ENCODE data around the gene TMEM165. TPM values are rescaled to one million over a fixed set of nuclear protein-coding genes. Genes with fewer than 3 reads are reported as not detected.

TMEM165 gene
- total RNA-seq, 2 experiments from 2014 or later = 77.2 to 82.2 TPM

DNA sequence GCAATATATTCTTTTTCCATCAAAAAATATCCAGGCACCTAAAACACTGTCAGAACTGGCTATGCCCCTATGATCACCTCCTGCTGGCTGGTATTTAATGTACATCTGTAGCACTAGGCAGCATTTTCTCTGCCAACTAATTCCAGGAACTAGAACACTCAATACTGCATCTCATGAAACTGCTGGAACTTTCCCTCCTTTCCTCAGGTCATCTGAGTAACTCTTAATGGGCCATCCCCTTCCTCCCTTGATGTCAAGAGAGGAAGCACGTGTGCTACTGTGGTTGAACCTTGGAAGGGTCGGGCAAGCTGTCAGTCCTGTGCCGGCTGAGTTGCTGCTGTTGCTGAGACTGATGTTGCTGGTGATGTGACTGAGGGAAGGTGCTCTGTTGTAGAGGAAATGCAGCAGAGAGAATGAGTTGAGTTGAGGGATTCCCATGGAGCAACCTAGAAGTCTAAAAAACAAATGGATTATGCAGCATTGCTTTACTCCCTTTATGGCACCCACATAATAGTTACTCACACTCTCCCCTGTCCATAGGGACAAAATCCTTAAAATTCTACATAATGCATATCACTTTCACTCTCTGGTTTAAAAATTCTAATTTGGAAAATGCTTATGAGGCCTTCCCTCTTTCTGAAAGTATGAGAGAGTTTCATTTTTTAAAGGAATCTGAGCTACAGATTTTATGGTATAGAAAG, 39.5 kb downstream of the TMEM165 start:
- DNase-seq (peak; percentile 58), ATAC-seq (peak; percentile 87)
- Mint-ChIP-seq H3K4me3 (no peak overlapping the region), H3K27ac (no peak overlapping the region), H3K36me3 (peaks cover 35% of the 10 kb centered on the region), H3K4me1 (peaks cover 19% of the 10 kb centered on the region), H3K9me3 (ENCODE audit: low read depth) (no peaks in the 10 kb centered on the region), H3K27me3 (no peaks in the 10 kb centered on the region)
- CTCF ChIA-PET = interaction anchor here (3.2 kb wide), 1 partner anchor 11 kb away, joined by 15 read pairs; no protein-coding TSS in a partner anchor

DNA sequence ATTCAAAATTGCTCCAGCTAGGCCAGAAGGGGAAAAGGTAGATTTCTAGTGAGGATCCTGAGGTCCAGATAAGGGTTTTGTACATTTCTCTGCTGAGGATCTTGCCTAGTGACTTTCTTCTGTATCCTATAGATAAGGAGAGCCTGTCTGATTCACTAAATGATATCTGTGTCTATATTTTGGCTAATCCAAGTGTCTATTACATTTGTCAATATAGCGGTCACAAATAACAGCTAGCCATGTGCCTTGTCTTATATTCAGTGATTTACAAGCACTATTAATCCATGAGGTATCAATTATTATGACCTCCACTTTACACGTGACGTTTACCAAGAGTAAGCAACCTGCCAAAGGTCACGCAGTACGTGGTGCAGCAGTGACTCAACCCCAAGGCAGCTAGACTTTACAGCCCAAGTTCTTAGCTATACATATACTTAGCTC, 41.6 kb downstream of the TMEM165 start:
- H3K4me1 Mint-ChIP-seq = peaks cover 18% of the 10 kb centered on the region
- ATAC-seq = no peak
- no peak overlapping the region for H3K27ac Mint-ChIP-seq

DNA sequence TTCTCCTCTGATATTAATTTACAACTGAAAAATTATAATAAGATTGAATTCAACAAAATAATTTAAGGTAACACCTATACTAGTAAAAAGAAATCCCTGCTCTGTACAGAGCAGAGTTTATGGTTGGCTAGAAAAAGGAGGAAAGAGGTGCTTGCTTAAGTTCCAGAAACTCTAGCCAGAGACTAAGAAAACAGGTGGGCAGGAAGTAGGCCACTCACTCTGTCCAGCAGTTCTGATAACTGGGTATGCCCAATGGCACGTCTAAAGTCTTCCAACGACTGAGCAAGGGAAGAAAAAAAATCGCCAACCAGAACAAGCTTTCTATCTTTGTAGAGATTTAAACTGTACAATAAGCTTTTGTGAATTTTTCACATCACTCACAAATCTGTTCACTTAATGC, 42.1 kb downstream of the TMEM165 start:
- Mint-ChIP-seq H3K4me1 (peaks cover 20% of the 10 kb centered on the region), H3K9me3 (ENCODE audit: low read depth) (no peaks in the 10 kb centered on the region), H3K27ac (no peak overlapping the region), H3K27me3 (no peaks in the 10 kb centered on the region), H3K36me3 (peaks cover 37% of the 10 kb centered on the region), H3K4me3 (no peak overlapping the region)
- DNase-seq (no peak), ATAC-seq (no peak)
- CTCF ChIA-PET = interaction anchor here (3.2 kb wide), 1 partner anchor 9 kb away, joined by 15 read pairs; no protein-coding TSS in a partner anchor

More for the DNA sequence above, 41.6 kb downstream of the TMEM165 start:
- H3K27me3 Mint-ChIP-seq = no peaks in the 10 kb centered on the region
- peaks cover 34% of the 10 kb centered on the region for H3K36me3 Mint-ChIP-seq
- no peak for DNase-seq
- no peak overlapping the region for H3K4me3 Mint-ChIP-seq
- no peaks in the 10 kb centered on the region for H3K9me3 Mint-ChIP-seq (ENCODE audit: low read depth)
- CTCF ChIA-PET = interaction anchor here (3.2 kb wide), 1 partner anchor 9 kb away, joined by 15 read pairs; no protein-coding TSS in a partner anchor

DNA sequence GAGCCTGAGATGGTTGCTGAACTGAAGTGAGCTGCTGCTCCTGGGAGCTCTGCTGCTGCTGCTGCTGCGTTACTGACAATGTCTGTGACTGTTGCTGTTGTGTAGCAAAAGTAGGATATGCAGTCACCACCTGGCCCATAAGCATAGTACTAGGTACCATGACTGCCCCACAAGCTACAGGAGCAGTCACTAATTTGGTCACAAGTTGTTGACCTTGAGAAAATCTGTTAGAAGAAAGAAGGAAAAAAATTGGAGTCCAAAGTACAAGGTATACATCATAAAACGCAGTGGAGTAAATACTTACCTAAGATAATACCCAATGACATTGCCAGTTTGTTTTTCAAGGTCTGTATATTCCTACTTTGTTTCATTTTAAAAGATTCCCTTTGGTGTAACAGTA, 42.6 kb downstream of the TMEM165 start:
- Mint-ChIP-seq H3K4me1 (peaks cover 20% of the 10 kb centered on the region), H3K27ac (no peak overlapping the region), H3K27me3 (no peaks in the 10 kb centered on the region), H3K4me3 (no peak overlapping the region), H3K9me3 (ENCODE audit: low read depth) (no peaks in the 10 kb centered on the region), H3K36me3 (peaks cover 37% of the 10 kb centered on the region)
- ATAC-seq = no peak
- CTCF ChIA-PET = no interaction called here
- no peak for DNase-seq

DNA sequence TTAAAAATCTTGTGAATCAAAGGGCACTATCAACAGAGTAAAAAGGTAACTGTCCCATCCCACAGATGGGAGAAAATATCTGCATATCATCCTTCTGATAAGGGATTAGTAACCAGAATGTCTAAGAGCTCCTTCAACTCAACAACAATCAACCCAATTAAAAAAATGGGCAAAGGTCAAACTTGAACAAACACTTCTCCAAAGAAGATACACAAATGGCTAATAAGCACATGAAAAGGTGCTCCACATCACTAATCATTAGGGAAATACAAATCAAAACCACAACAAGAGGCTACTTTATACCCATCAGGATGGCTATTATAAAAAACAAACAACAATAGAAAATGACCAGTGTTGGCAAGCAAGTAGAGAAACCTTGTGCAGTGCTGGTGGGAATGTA, 43.3 kb downstream of the TMEM165 start:
- no peak overlapping the region for H3K27ac Mint-ChIP-seq
- ATAC-seq (no peak), DNase-seq (no peak)
- no peaks in the 10 kb centered on the region for H3K9me3 Mint-ChIP-seq (ENCODE audit: low read depth)
- H3K4me1 Mint-ChIP-seq = peaks cover 19% of the 10 kb centered on the region
- no peak overlapping the region for H3K4me3 Mint-ChIP-seq
- CTCF ChIA-PET = no interaction called here
- no peaks in the 10 kb centered on the region for H3K27me3 Mint-ChIP-seq
- peaks cover 37% of the 10 kb centered on the region for H3K36me3 Mint-ChIP-seq

DNA sequence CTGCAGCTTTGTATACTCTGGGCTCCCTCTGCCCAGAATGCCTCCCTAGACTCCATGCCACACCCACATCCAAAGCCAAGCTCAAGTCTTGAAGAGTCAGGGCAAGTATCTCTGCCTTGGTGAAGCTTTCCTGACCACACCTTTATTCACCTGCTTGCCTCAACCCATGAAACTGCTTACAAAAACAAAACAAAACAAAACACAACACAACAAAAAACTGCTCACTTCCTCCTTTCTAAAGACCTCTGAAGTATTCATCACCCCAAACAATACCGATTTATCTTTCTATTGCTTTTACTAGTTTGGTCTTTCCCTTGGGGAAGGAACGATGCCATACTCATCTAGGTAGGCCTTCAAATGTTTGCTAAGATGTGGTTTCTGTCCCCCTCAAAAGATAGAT, 45.0 kb downstream of the TMEM165 start:
- H3K27ac Mint-ChIP-seq = no peak overlapping the region
- no peaks in the 10 kb centered on the region for H3K27me3 Mint-ChIP-seq
- H3K9me3 Mint-ChIP-seq (ENCODE audit: low read depth) = no peaks in the 10 kb centered on the region
- H3K4me1 Mint-ChIP-seq = peaks cover 4% of the 10 kb centered on the region
- CTCF ChIA-PET = no interaction called here
- no peak for ATAC-seq
- H3K4me3 Mint-ChIP-seq = no peak overlapping the region
- DNase-seq = no peak
- peaks cover 29% of the 10 kb centered on the region for H3K36me3 Mint-ChIP-seq

DNA sequence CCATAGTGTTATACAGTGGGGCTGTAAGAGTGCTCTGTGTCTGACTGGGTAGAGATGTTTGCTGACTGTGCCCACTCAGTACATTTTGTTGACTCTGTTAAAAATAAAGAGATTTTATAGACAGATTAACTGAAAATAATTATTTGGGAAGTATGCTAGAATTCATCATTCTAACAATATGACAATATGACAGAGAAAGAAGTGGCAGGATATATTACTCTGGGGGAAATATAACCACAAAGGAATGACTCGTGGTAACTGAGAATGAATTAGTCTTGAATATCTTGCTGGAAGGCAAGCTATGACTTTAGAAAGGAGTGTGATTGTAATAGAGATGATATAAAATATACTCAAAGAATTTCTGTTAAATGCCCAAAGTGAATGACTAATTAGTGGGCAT, 46.8 kb downstream of the TMEM165 start:
- CTCF ChIA-PET = no interaction called here
- Mint-ChIP-seq H3K27me3 (no peaks in the 10 kb centered on the region), H3K4me3 (no peak overlapping the region), H3K9me3 (ENCODE audit: low read depth) (no peaks in the 10 kb centered on the region), H3K27ac (no peak overlapping the region), H3K36me3 (peaks cover 25% of the 10 kb centered on the region), H3K4me1 (peaks cover 6% of the 10 kb centered on the region)
- ATAC-seq (no peak), DNase-seq (no peak)

DNA sequence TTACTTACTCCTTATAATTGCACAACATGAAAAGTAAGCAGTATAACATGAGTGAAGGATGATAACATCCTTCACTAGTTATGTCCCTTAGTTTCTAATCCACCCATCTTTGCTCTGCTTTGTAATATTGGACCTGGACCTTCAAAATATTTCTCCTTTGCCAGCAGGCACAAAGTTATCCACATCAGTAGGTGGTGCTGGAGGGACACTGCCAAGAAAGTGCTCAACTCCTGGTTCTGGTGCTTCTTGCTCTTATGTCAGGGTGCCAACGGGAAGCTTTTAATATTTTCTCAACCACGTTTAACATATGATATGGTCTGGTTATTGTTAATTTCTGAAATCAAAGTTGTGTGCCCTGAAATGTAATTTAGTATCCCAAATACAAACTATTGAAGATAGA, 49.1 kb downstream of the TMEM165 start:
- Mint-ChIP-seq H3K27ac (no peak overlapping the region), H3K4me3 (no peak overlapping the region), H3K4me1 (peaks cover 10% of the 10 kb centered on the region), H3K27me3 (no peaks in the 10 kb centered on the region), H3K36me3 (peaks cover 25% of the 10 kb centered on the region), H3K9me3 (ENCODE audit: low read depth) (no peaks in the 10 kb centered on the region)
- ATAC-seq (no peak), DNase-seq (no peak)
- CTCF ChIA-PET = interaction anchor here (1.0 to 3.4 kb wide), 4 partner anchors 8 to 108 kb away, joined by 3 to 15 read pairs (median 6); partner anchors contain the start of gene SRD5A3

DNA sequence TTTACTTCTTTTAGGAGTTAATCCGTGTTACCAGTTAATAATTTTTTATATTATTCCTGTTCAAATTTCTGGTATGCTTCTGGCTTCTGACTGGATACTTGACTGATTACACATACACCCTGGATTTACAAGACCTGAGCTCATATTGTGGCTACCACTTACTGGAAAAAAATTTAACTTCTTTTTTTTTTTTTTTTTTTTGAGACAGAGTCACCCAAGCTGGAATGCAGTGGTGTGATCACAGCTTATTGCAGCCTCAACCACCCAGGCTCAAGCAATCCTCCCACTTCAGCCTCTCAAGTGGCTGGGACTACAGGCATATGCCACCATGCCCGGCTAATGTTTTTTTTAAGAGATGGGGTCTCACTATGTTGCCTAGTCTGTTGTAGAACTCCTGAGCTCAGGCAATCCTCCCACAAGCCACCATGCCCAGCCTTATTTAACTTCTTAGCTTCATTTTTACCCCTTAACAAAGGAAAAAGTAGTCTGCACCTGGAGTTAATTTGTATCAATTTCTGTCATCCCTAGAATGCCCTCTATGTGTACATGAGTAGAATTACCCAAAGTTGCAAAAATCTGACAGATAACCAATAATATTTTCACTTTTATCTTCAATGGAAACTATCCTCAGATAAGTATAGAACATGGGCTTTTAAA, 50.3 kb downstream of the TMEM165 start:
- peaks cover 24% of the 10 kb centered on the region for H3K36me3 Mint-ChIP-seq
- CTCF ChIA-PET = interaction anchor here (1.5 to 3.4 kb wide), 3 partner anchors 10 to 103 kb away, joined by 5 to 15 read pairs (median 6); partner anchors contain the start of gene SRD5A3
- H3K4me3 Mint-ChIP-seq = no peak overlapping the region
- no peak for ATAC-seq
- no peaks in the 10 kb centered on the region for H3K9me3 Mint-ChIP-seq (ENCODE audit: low read depth)
- DNase-seq = no peak
- peaks cover 8% of the 10 kb centered on the region for H3K4me1 Mint-ChIP-seq
- H3K27ac Mint-ChIP-seq = no peak overlapping the region
- no peaks in the 10 kb centered on the region for H3K27me3 Mint-ChIP-seq

DNA sequence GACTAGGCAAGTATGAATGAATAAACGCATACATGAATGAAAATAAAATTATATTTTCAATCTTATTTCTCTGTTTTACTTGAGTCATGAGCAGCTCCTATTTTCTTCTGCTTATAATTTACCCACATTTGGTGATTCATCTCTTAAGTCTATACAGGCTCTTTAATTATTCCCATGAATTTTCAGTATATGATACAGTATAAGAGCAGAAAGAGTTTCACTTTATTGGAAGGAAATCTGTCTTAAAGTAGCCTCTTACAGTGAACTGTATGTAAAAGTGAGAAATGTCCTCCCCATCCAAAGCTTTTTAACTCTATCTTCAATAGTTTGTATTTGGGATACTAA, 50.8 kb downstream of the TMEM165 start:
- no peak for DNase-seq
- CTCF ChIA-PET = interaction anchor here (1.1 to 3.4 kb wide), 2 partner anchors 10 to 28 kb away, joined by 3 to 15 read pairs; no protein-coding TSS in a partner anchor
- ATAC-seq = no peak
- Mint-ChIP-seq H3K27me3 (no peaks in the 10 kb centered on the region), H3K4me3 (no peak overlapping the region), H3K9me3 (ENCODE audit: low read depth) (no peaks in the 10 kb centered on the region), H3K27ac (no peak overlapping the region), H3K36me3 (peaks cover 25% of the 10 kb centered on the region), H3K4me1 (peaks cover 8% of the 10 kb centered on the region)

DNA sequence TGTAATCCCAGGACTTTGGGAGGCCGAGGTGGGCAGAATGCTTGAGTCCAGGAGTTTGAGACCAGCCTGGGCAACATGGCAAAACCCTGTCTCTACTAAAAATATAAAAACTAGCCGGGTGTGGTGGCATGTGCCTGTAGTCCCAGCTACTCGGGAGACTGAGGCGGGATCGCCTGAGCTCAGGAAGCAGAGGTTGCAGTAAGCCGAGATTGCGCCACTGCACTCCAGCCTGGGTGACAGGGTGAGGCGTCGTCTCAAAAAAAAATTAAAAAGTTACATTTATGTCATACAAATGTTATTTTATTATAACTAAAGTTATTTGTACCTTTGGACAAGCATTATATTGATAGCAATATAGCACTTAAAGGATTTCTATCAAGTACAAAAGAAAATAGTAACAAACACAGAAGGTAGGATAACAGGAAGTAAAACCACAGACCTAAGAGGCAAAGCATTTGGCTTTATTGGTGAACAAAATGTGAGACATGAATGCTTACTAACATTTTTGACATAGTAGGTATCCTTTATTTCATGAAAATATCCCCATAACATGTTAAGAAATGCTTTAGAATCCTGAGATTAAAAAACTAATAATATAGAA, 51.5 kb downstream of the TMEM165 start:
- Mint-ChIP-seq H3K4me1 (peaks cover 8% of the 10 kb centered on the region), H3K27ac (no peak overlapping the region), H3K36me3 (peaks cover 26% of the 10 kb centered on the region), H3K9me3 (ENCODE audit: low read depth) (no peaks in the 10 kb centered on the region), H3K27me3 (no peaks in the 10 kb centered on the region), H3K4me3 (no peak overlapping the region)
- CTCF ChIA-PET = interaction anchor here (1.1 to 3.4 kb wide), 2 partner anchors 11 to 29 kb away, joined by 3 to 15 read pairs; no protein-coding TSS in a partner anchor
- DNase-seq (no peak), ATAC-seq (no peak)

DNA sequence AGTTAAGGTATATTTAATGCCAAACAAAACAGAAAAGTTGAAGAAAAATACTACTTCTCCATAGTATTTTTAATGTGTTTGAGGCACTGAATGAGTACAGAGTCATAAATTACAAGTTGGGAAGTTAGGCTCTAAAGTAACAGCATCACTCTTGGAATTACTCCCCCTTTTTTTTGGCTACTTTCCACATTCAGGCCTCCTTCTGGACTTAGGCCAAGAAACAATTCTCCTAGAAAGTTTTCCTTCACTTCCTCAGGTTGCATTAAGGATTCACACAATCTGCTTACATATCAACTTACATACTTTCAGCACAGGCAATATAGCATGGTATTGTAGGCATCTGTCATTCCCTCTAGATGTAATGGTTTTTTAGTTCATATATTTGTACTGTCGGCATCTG, 52.1 kb downstream of the TMEM165 start:
- no peak overlapping the region for H3K27ac Mint-ChIP-seq
- peaks cover 6% of the 10 kb centered on the region for H3K4me1 Mint-ChIP-seq
- no peak for DNase-seq
- no peak for ATAC-seq
- CTCF ChIA-PET = interaction anchor here (1.1 to 3.4 kb wide), 2 partner anchors 11 to 29 kb away, joined by 3 to 15 read pairs; no protein-coding TSS in a partner anchor
- H3K4me3 Mint-ChIP-seq = no peak overlapping the region
- no peaks in the 10 kb centered on the region for H3K9me3 Mint-ChIP-seq (ENCODE audit: low read depth)
- H3K27me3 Mint-ChIP-seq = no peaks in the 10 kb centered on the region
- peaks cover 25% of the 10 kb centered on the region for H3K36me3 Mint-ChIP-seq

DNA sequence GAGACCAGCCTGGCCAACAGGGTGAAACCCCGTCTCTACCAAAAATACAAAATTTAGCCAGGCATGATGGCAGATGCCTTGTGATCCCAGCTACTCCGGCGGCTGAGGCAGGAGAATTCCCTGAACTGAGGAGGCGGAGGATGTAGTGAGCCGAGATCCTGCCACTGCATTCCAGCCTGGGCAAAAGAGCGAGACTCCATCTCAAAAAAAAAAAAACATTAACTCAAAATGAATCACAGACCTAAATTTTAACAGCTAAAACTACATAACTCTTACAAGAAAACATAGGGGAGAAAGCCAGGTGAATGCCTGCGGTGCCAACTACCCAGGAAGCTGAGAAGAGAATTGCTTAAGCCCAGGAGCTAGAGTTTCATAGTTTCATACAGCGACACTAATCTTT, 54.8 kb downstream of the TMEM165 start:
- no peaks in the 10 kb centered on the region for H3K9me3 Mint-ChIP-seq (ENCODE audit: low read depth)
- no peak overlapping the region for H3K4me3 Mint-ChIP-seq
- ATAC-seq (no peak), DNase-seq (no peak)
- CTCF ChIA-PET = interaction anchor here (1.1 to 1.2 kb wide), 2 partner anchors 18 to 105 kb away, joined by 3 to 4 read pairs; partner anchors contain the start of gene SRD5A3
- no peaks in the 10 kb centered on the region for H3K27me3 Mint-ChIP-seq
- peaks cover 26% of the 10 kb centered on the region for H3K36me3 Mint-ChIP-seq
- no peak overlapping the region for H3K27ac Mint-ChIP-seq
- H3K4me1 Mint-ChIP-seq = peaks cover 6% of the 10 kb centered on the region
